Measurements from ENCODE around the gene HSPB9. TPM values are rescaled to one million over a fixed set of nuclear protein-coding genes. Genes with fewer than 3 reads are reported as not detected.

The HSPB9 gene
- total RNA-seq, 4 donors from 2014 or later: not detected

DNA sequence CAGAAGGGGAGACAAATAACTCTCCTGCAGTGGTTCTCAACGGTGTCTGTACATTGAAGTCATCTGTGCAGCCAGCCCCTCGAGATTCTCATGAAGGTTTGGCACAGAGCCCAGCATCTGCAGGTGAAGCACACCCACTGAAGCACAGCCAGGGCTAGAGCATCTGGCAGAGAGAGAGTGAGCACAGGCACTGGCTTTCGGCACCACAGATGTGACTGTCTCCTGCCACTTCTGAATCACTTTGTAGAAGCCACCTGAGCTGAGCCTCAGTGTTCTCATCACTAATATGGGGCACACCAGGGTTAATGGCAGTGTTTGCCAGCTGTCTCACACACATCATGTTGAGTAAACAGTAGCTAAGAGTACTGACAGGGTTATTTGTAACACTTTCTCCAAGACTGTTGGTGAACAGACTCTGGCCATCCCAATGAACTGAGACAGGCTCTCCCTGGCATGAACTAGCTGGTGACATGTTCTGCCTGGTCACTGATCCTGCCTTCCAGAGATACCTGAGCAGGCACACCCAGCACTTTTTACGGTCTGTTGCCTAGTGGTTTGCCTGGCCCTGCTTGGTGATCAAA, 10.9 kb downstream of the HSPB9 start:
- Histone ChIP-seq H3K4me1 (peaks cover 0 to 95% (median 34%) of the 10 kb centered on the region in 3 donors), H3K36me3 (peaks cover 0 to 42% of the 10 kb centered on the region in 2 donors), H3K27me3 (no peaks in the 10 kb centered on the region), H3K4me3 (no peak overlapping the region), H3K9me3 (no peaks in the 10 kb centered on the region), H3K27ac (peak overlapping the region in 3 of 4 donors; percentile 49 to 66 (median 64))
- WGBS, 2 donors (ENCODE audit: low coverage in 1 of 2): 10 to 42% methylated on average over 2 to 3 of the region's 4 CpGs
- TF ChIP-seq, protein P1, sequence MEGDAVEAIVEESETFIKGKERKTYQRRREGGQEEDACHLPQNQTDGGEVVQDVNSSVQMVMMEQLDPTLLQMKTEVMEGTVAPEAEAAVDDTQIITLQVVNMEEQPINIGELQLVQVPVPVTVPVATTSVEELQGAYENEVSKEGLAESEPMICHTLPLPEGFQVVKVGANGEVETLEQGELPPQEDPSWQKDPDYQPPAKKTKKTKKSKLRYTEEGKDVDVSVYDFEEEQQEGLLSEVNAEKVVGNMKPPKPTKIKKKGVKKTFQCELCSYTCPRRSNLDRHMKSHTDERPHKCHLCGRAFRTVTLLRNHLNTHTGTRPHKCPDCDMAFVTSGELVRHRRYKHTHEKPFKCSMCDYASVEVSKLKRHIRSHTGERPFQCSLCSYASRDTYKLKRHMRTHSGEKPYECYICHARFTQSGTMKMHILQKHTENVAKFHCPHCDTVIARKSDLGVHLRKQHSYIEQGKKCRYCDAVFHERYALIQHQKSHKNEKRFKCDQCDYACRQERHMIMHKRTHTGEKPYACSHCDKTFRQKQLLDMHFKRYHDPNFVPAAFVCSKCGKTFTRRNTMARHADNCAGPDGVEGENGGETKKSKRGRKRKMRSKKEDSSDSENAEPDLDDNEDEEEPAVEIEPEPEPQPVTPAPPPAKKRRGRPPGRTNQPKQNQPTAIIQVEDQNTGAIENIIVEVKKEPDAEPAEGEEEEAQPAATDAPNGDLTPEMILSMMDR (IDR thresholded peaks at IDR 0.05): no peak
- TF ChIP-seq EP300 (IDR thresholded peaks at IDR 0.05) (no peak), POLR2AphosphoS5 (IDR thresholded peaks at IDR 0.05) (no peak)
- no peak for ATAC-seq

DNA sequence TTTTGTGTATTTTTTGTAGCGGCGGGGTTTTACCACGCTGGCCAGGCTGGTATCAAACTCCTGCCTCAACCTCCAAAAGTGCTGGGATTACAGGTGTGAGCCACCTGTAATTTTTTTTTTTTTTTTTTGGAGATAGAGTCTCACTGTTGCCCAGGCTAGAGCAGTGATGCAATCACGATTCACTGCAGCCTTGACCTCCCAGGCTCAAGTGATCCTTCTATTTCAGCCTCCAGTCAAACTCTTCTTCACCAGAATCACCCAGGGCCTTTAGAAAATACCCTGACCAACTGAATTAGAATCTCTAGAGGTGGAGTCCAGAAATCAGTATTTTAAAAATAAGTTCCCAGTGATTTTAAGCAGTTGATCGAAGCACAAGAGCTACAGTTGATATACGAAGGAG, 12.5 kb downstream of the HSPB9 start:
- Histone ChIP-seq H3K9me3 (no peaks in the 10 kb centered on the region), H3K27ac (peak overlapping the region in 3 of 4 donors; percentile 59 to 71 (median 61)), H3K4me3 (no peak overlapping the region), H3K36me3 (peaks cover 0 to 26% of the 10 kb centered on the region in 2 donors), H3K4me1 (peaks cover 0 to 96% (median 32%) of the 10 kb centered on the region in 3 donors), H3K27me3 (no peaks in the 10 kb centered on the region)
- ATAC-seq: no peak
- no peak for TF ChIP-seq EP300 (IDR thresholded peaks at IDR 0.05)
- TF ChIP-seq, protein P1 (IDR thresholded peaks at IDR 0.05): no peak
- TF ChIP-seq POLR2AphosphoS5 (IDR thresholded peaks at IDR 0.05): no peak
- TF ChIP-seq POLR2A (IDR thresholded peaks at IDR 0.05): no peak
- WGBS, 2 donors (ENCODE audit: low coverage in 1 of 2): 78 to 84% methylated on average over 3 to 4 of the region's 6 CpGs

DNA sequence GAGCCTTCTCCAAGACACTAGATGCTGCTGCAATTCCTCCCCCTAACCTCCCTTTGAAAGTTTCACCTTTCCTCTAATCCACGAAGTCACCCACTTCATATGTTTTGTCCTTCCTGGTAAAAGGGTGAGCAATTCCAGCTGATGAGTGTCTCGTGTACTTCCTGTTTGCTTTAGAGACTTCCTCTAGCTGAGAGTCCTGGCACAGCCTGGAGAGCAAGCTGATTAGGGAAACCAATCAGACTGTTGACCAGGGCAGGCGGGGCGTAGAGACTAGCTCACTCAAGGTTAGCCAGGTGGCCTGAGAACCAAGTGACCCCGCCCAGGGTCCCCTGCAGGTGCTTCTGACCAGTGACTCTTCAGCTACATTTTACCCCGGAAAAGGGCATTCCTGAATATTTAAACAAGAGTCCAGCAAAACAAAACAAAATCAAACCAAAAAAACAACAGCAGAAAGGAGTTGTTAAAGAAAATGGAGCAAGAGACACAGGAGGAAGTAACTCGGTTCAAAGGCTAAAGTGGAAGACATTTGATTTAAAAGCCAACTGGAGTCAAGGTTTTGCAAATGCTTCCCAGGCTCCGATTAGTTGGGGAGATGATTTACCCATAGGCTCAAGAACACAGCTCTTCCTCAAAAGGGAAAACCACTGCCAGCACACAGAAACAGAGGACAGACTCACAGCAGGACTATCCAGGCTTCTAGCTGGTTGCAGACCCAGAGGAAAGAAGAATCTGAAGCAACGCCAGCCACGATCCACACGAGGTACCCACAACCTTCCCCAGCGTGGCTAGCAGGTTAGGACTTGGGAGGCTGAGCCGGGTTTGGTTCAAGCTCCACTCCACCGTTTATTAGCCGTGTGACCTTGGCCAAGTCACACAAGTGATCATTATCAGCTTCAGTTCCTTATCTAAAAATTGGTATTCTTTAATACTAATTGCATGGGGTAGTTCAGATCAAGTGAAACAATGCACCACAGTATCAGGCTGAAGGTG, 13.4 kb downstream of the HSPB9 start:
- peak overlapping the region in 3 of 4 donors; percentile 59 to 71 (median 61) for H3K27ac ChIP-seq
- ATAC-seq: peak; percentile 66
- 56 to 57% methylated on average over 11 of the region's 15 CpGs for WGBS, 2 donors (ENCODE audit: low coverage in 1 of 2)
- no peaks in the 10 kb centered on the region for H3K27me3 ChIP-seq
- peaks cover 0 to 22% of the 10 kb centered on the region in 2 donors for H3K36me3 ChIP-seq
- no peak overlapping the region for H3K4me3 ChIP-seq
- no peaks in the 10 kb centered on the region for H3K9me3 ChIP-seq
- peaks cover 0 to 92% (median 25%) of the 10 kb centered on the region in 3 donors for H3K4me1 ChIP-seq
- TF ChIP-seq, protein P1 (IDR thresholded peaks at IDR 0.05): no peak
- peak; percentile 42 for TF ChIP-seq POLR2AphosphoS5 (IDR thresholded peaks at IDR 0.05)
- TF ChIP-seq EP300 (IDR thresholded peaks at IDR 0.05): no peak
- no peak for TF ChIP-seq POLR2A (IDR thresholded peaks at IDR 0.05)

DNA sequence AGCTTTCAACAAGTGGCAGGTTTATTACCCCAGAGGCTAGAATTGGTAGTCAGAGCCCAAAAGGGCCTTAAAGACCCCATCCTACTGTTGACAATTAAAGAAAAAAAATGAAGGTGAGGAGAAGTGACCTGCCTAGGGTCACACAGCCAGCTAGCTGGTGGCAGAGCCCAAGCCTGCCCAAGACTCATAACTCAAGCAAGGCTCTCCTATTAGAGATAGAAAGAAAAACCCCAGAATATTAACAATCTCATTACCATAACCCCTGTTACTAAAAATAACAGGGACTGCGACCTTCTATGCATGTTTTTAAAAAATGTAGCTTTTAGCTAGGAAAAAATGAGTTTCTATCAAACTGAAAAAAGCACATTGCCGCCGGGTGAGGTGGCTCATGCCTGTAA, 14.0 kb downstream of the HSPB9 start:
- no peak for TF ChIP-seq EP300 (IDR thresholded peaks at IDR 0.05)
- TF ChIP-seq POLR2AphosphoS5 (IDR thresholded peaks at IDR 0.05): no peak
- no peak for TF ChIP-seq POLR2A (IDR thresholded peaks at IDR 0.05)
- TF ChIP-seq, protein P1 (IDR thresholded peaks at IDR 0.05): no peak
- Histone ChIP-seq H3K4me3 (no peak overlapping the region), H3K36me3 (peaks cover 0 to 29% of the 10 kb centered on the region in 2 donors), H3K27ac (peak overlapping the region in 3 of 4 donors; percentile 59 to 71 (median 61)), H3K27me3 (no peaks in the 10 kb centered on the region), H3K4me1 (peaks cover 0 to 92% (median 21%) of the 10 kb centered on the region in 3 donors), H3K9me3 (no peaks in the 10 kb centered on the region)
- no peak for ATAC-seq
- WGBS, 2 donors (ENCODE audit: low coverage in 1 of 2): 70 to 93% methylated on average over 3 of the region's 3 CpGs
